Glutamatergic neuron (in vitro differentiated cells): Measurements from ENCODE around the gene COPA. TPM values are rescaled to one million over a fixed set of nuclear protein-coding genes. Genes with fewer than 3 reads are reported as not detected.

Source experiments
- DNase-seq: peaks from one replicate; pipeline ENCODE4 v3.0.0; 2022
- H3K27ac Mint-ChIP-seq: one replicate; pipeline ENCODE4 v1.8.0; 2020; ENCODE audit warnings: mild to moderate bottlenecking, mixed read lengths, inconsistent platforms; ENCODE audit not compliant: unreplicated experiment
- H3K27me3 Mint-ChIP-seq: one replicate; pipeline ENCODE4 v1.8.0; 2020; ENCODE audit warnings: mild to moderate bottlenecking, moderate library complexity, mixed read lengths, inconsistent platforms; ENCODE audit not compliant: unreplicated experiment
- H3K36me3 Mint-ChIP-seq: one replicate; pipeline ENCODE4 v1.8.0; 2020; ENCODE audit warnings: mild to moderate bottlenecking, mixed read lengths, inconsistent platforms; ENCODE audit not compliant: unreplicated experiment
- H3K4me1 Mint-ChIP-seq: one replicate; pipeline ENCODE4 v1.8.0; 2020; ENCODE audit warnings: mild to moderate bottlenecking, low read depth, mixed read lengths, inconsistent platforms; ENCODE audit not compliant: unreplicated experiment
- H3K4me3 Mint-ChIP-seq: one replicate; pipeline ENCODE4 v1.8.0; 2020; ENCODE audit warnings: mild to moderate bottlenecking, mixed read lengths, inconsistent platforms; ENCODE audit not compliant: unreplicated experiment
- H3K9me3 Mint-ChIP-seq: one replicate; pipeline ENCODE4 v1.8.0; 2020; ENCODE audit warnings: mild to moderate bottlenecking, moderate library complexity, mixed read lengths, inconsistent platforms; ENCODE audit not compliant: unreplicated experiment
- total RNA-seq: library from RNA; stranded (reverse); fragmentation: NEBNext Ultra II Directional; extraction: Animal tissue kit (Norgen Biotek cat#: 25700); gene quantifications from one replicate; pipeline ENCODE4 v1.2.1, GENCODE V29; 2021; ENCODE audit not compliant: unreplicated experiment
- TF ChIP-seq, protein P1 (sequence below): fragments of 200-600 bp; sonication (generic); IDR thresholded peaks from one replicate; pipeline ENCODE4 v1.5.0; 2021; ENCODE audit not compliant: partially characterized antibody, unreplicated experiment

The COPA gene
- total RNA-seq, 1 donor from 2014 or later, result 263 TPM

DNA sequence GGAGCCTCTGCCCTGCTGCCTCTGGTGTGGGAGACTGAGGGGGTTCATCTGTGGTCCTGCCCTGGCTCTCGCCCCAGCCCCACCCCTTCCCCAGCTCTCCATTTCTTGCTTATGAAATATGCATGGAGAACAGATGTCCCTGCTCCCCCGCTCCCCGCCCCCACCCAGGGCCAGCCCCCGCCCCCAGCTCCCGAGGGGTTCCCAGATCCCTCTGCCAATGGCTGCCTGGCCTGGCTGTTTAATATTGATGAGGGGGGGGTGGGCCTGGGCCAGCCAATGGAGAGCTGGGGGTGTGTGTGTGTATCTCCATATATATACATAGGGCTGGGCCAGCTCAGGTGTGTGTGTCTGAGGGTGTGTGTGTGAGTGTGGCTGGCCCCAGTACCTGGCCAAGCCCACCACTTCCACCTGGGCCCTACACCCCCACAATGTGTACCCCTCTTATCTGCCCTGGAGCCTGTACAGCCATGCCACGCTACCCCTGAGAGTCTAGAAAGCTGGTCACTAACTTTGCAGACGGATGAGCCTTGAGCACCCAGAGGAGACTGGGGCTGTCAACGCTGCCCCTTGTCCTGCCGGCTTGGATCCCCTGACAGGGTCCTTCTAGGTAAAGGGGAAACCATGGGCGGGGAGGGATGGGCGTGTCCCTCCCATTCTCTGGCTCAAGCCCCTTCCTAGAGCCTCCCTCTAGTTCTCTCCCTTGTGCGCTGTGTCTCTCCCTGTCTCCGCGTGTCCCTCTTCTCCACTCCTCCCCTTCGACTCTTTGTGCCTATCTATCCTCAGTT lies 23.9 kb upstream of the COPA start, which contains the start of gene NHLH1:
TSS of gene NHLH1 (plus strand) at position 341 of the 785 bp plus-strand sequence. CDS start 3,661 bp downstream, outside the sequence.
- H3K27me3 Mint-ChIP-seq, result peaks cover 70% of the 10 kb centered on the region
- peaks cover 86% of the 10 kb centered on the region for H3K9me3 Mint-ChIP-seq
- TF ChIP-seq, protein P1, sequence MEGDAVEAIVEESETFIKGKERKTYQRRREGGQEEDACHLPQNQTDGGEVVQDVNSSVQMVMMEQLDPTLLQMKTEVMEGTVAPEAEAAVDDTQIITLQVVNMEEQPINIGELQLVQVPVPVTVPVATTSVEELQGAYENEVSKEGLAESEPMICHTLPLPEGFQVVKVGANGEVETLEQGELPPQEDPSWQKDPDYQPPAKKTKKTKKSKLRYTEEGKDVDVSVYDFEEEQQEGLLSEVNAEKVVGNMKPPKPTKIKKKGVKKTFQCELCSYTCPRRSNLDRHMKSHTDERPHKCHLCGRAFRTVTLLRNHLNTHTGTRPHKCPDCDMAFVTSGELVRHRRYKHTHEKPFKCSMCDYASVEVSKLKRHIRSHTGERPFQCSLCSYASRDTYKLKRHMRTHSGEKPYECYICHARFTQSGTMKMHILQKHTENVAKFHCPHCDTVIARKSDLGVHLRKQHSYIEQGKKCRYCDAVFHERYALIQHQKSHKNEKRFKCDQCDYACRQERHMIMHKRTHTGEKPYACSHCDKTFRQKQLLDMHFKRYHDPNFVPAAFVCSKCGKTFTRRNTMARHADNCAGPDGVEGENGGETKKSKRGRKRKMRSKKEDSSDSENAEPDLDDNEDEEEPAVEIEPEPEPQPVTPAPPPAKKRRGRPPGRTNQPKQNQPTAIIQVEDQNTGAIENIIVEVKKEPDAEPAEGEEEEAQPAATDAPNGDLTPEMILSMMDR, result no peak
- peak; percentile 91 for DNase-seq
- peaks cover 42% of the 10 kb centered on the region for H3K4me1 Mint-ChIP-seq
- peak within 1 kb of the TSS; percentile 97 for H3K4me3 Mint-ChIP-seq
- peak within 1 kb of the TSS; percentile 100 for H3K27ac Mint-ChIP-seq
- peaks cover 15% of the 10 kb centered on the region for H3K36me3 Mint-ChIP-seq

DNA sequence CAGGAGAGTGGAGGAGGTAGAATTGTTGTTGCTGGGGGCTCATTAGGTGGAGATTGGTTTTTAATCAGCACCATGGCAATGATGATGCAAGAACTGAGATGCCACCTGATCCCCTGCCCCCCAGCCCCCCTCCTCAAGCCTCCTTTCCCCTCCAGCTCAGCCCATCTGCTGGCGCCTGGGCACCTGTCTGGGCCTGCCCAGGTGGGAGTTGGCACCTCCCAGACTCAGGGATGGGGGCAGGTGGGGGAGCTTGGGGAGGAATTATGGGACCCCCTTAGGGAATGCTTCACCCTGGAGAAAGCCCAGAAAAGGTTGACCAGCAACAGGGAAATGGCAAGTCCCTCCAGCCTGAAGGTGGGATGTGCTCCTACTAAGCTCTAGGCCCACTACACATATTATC lies 22.3 kb upstream of the COPA start:
- TF ChIP-seq, protein P1, result no peak
- peak overlapping the region; percentile 100 for H3K27ac Mint-ChIP-seq
- peaks cover 50% of the 10 kb centered on the region for H3K4me1 Mint-ChIP-seq
- H3K36me3 Mint-ChIP-seq, result peaks cover 6% of the 10 kb centered on the region
- peak overlapping the region; percentile 97 for H3K4me3 Mint-ChIP-seq
- peaks cover 87% of the 10 kb centered on the region for H3K9me3 Mint-ChIP-seq
- peak; percentile 49 for DNase-seq
- H3K27me3 Mint-ChIP-seq, result peaks cover 72% of the 10 kb centered on the region

DNA sequence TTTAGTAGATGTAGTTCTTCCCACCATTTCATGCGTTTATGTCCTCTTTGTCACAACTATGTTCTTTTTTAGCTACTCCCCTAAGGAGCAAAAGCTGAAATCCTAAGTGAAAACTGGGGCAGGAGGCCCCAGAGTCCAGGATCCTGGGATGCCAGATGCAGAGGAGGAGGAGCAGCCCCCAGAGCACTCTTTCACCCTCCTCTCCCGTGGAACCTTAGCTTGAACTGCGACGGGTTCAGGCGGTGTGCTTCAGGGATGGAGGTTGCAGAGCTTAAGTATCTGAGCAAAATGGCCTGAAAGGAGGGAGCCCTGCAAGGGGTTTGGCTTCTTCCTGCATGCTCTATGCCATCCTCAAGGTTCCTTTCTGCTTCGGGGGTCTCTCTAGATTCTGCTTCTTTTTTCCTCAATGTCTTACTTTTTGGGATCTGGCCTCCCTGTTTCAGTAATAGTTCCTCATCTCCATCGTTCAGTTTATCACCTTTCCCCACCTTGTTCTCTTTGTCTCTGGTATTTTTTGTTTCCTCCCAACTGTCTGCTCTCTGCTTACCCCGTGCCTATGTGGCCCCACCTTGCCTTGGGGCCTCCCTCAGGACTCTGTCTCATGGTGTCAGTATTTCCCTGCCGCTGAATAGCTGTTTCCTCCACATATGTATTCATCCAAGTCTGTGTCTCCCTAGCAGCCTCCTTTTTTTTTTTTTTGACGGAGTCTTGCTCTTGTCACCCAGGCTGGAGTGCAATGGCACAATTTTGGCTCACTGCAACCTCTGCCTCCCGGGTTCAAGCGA lies 21.1 kb upstream of the COPA start:
- Mint-ChIP-seq H3K4me1 (peaks cover 58% of the 10 kb centered on the region), H3K36me3 (no peaks in the 10 kb centered on the region), H3K27ac (peak overlapping the region; percentile 100), H3K9me3 (peaks cover 79% of the 10 kb centered on the region), H3K4me3 (peak overlapping the region; percentile 97), H3K27me3 (peaks cover 63% of the 10 kb centered on the region)
- peak; percentile 38 for DNase-seq
- TF ChIP-seq, protein P1, result no peak

DNA sequence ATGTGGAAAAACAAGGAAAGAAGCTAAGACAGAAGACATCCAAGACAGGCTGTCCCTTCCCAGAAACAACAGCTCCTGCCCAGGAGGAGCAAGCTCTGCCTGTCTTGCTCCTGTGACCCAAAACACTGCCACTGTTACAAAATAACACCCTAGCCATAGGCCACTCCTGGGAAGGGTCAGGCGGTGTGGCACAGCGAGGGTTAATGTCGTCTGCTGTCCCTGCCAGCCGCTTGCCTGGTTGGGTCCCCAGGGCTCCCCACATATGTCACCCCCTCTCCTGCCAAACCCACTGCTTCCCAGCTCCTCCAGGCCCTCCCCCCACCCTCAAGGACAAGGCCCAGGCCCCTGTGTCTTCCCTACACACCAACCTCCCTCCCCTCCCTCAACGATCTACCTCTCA lies 20.0 kb upstream of the COPA start:
- DNase-seq, result peak; percentile 86
- TF ChIP-seq, protein P1, result no peak
- Mint-ChIP-seq H3K9me3 (peaks cover 69% of the 10 kb centered on the region), H3K27ac (peak overlapping the region; percentile 100), H3K36me3 (no peaks in the 10 kb centered on the region), H3K4me1 (peaks cover 68% of the 10 kb centered on the region), H3K27me3 (peaks cover 58% of the 10 kb centered on the region), H3K4me3 (peak overlapping the region; percentile 97)
